CD4-positive, alpha-beta memory T cell (primary cell): ENCODE data around the gene HJV. TPM values are rescaled to one million over a fixed set of nuclear protein-coding genes. Genes with fewer than 3 reads are reported as not detected.

ENCODE experiments used
- CTCF ChIA-PET: fragments of 350-600 bp; sonication (Branson Sonifier 250); formaldehyde crosslinking; loops from one replicate; lab custom pipeline; 2021; ENCODE audit warnings: inconsistent platforms; ENCODE audit not compliant: partially characterized antibody; lab: Charles Lee
- POLR2A ChIA-PET: fragments of 350-600 bp; sonication (Branson Sonifier 250); formaldehyde crosslinking; loops from one replicate; lab custom pipeline; 2021; ENCODE audit not compliant: partially characterized antibody; lab: Charles Lee
- DNase-seq, 5 donors: peaks; one replicate each; pipeline versions ENCODE4 v3.0.0 to v3.0.0-alpha.2; 2020 to 2022; ENCODE audit warnings: mixed read lengths in 1 of 5
- H3K27ac ChIP-seq: one replicate; pipeline ENCODE4 v1.7.0; 2013; ENCODE audit warnings: low read depth, low read length
- H3K27me3 ChIP-seq: 2 replicates; pipeline ENCODE4 v1.7.0; 2013; ENCODE audit warnings: mild to moderate bottlenecking, low read length, moderate library complexity; ENCODE audit not compliant: insufficient read depth
- H3K36me3 ChIP-seq: 2 replicates; pipeline ENCODE4 v1.7.0; 2013; ENCODE audit warnings: mild to moderate bottlenecking, low read length, moderate library complexity; ENCODE audit not compliant: insufficient read depth
- H3K4me1 ChIP-seq: 2 replicates; pipeline ENCODE4 v1.7.0; 2013; ENCODE audit warnings: mild to moderate bottlenecking, low read length, moderate library complexity; ENCODE audit not compliant: insufficient read depth
- H3K4me3 ChIP-seq, 2 donors: one replicate each; pipeline ENCODE4 v1.7.0; 2013; ENCODE audit warnings: low read length in 2 of 2, mild to moderate bottlenecking in 1 of 2
- H3K9me3 ChIP-seq, 2 donors: one replicate each; pipeline ENCODE4 v1.7.0; 2013; ENCODE audit warnings: low read length in 2 of 2, control low read depth in 1 of 2; ENCODE audit not compliant: control insufficient read depth in 1 of 2
- H3K27ac Mint-ChIP-seq, 7 donors: one replicate each; pipeline ENCODE4 v1.8.0; 2020 to 2021; ENCODE audit warnings: mixed read lengths in 7 of 7, mild to moderate bottlenecking in 6 of 7, inconsistent platforms in 3 of 7, moderate library complexity in 3 of 7
- H3K27me3 Mint-ChIP-seq, 2 donors: one replicate each; pipeline ENCODE4 v1.8.0; 2020 to 2021; ENCODE audit warnings: mixed read lengths in 2 of 2
- H3K36me3 Mint-ChIP-seq, 2 donors: one replicate each; pipeline ENCODE4 v1.8.0; 2020 to 2021; ENCODE audit warnings: mixed read lengths in 2 of 2, inconsistent platforms in 1 of 2, mild to moderate bottlenecking in 1 of 2
- H3K4me1 Mint-ChIP-seq, 4 donors: one replicate each; pipeline ENCODE4 v1.8.0; 2020 to 2021; ENCODE audit warnings: mixed read lengths in 4 of 4, mild to moderate bottlenecking in 1 of 4
- H3K4me3 Mint-ChIP-seq, 8 donors: one replicate each; pipeline ENCODE4 v1.8.0; 2020 to 2021; ENCODE audit warnings: mixed read lengths in 8 of 8, mild to moderate bottlenecking in 7 of 8, moderate library complexity in 6 of 8, inconsistent platforms in 3 of 8
- H3K9me3 Mint-ChIP-seq, 8 donors: one replicate each; pipeline ENCODE4 v1.8.0; 2020 to 2021; ENCODE audit warnings: mixed read lengths in 8 of 8, mild to moderate bottlenecking in 5 of 8, inconsistent platforms in 3 of 8, moderate library complexity in 1 of 8
- intact Hi-C: fragments of 100-400 bp; cut with micrococcal nuclease; formaldehyde crosslinking; loops from one replicate; pipeline ENCODE4 v1.15.1; 2023
- polyA plus RNA-seq, 2 donors: library from polyadenylated mRNA; unstranded; fragments of 300-500 nt; fragmentation: Illumina TruSeq; gene quantifications; one replicate each; pipeline ENCODE4 v1.2.3, GENCODE V29; 2021
- total RNA-seq, 2 experiments: library from RNA; stranded (reverse); gene quantifications; one replicate each; pipeline ENCODE4 v1.2.3, GENCODE V29; 2021

Gene HJV
- total and polyA plus RNA-seq, 4 experiments from 2014 or later = not detected

DNA sequence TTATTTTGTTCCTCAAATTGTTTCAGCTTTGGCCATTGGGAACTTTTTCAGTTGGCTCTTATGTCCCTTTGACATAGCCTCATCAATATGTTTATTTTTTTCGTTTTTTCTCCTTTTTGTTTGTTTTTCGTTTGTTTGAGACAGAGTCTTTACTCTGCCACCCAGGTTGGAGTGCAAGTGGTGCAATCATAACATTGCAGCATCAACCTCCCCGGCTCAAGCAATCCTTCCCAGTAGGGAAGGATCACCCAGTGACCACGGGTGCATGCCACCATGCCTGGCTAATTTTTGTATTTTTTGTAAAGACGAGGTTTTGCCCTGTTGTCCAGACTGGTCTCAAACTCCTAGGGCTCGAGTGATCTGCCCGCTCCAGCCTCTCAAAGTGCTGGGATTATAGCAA lies 49.0 kb downstream of the HJV start:
- Mint-ChIP-seq H3K27me3 (no peaks in the 10 kb centered on the region), H3K9me3 (peaks cover 0 to 1% (median 0%) of the 10 kb centered on the region in 8 donors), H3K36me3 (peaks cover 14 to 16% of the 10 kb centered on the region in 2 donors), H3K4me1 (peaks cover 15 to 33% (median 22%) of the 10 kb centered on the region in 4 donors), H3K27ac (peak overlapping the region in 2 of 7 donors; percentile 38 to 66), H3K4me3 (no peak overlapping the region)
- no peak for DNase-seq
- intact Hi-C loops = no loop called here
- H3K4me1 ChIP-seq = peaks cover 21% of the 10 kb centered on the region
- no peaks in the 10 kb centered on the region for H3K27me3 ChIP-seq
- H3K9me3 ChIP-seq = no peaks in the 10 kb centered on the region
- POLR2A ChIA-PET = interaction anchor here (0.6 to 1.5 kb wide), 7 partner anchors 8 to 60 kb away, joined by 3 to 5 read pairs (median 3); partner anchors contain the start of genes ANKRD34A, POLR3GL, RBM8A and TXNIP
- H3K36me3 ChIP-seq = peaks cover 5% of the 10 kb centered on the region
- no peak overlapping the region for H3K27ac ChIP-seq
- CTCF ChIA-PET = interaction anchor here (0.7 to 1.7 kb wide), 7 partner anchors 9 to 127 kb away, joined by 3 to 8 read pairs (median 4); partner anchors contain the start of genes LIX1L and NUDT17
- H3K4me3 ChIP-seq = no peak overlapping the region

Other genes starting within 250 kb of the HJV start
- 10 to 100 TPM; 15.2 to 15.3 TPM for gene RNF115, start 197.6 kb downstream of the HJV start, total RNA-seq
- gene RNF115, start 197.6 kb downstream of the HJV start, polyA plus RNA-seq = 1 to 10 TPM; 3.3 to 7.6 TPM
- gene POLR3C, start 197.5 kb downstream of the HJV start, total RNA-seq = 10 to 100 TPM; 43.5 to 44.8 TPM
- 10 to 100 TPM; 43.5 to 52.0 TPM for gene POLR3C, start 197.5 kb downstream of the HJV start, polyA plus RNA-seq
- 1 to 10 TPM; 3.1 to 5.6 TPM for gene NUDT17, start 176.1 kb downstream of the HJV start, total RNA-seq
- gene NUDT17, start 176.1 kb downstream of the HJV start, polyA plus RNA-seq = 1 to 10 TPM; 3.0 to 3.7 TPM
- gene PIAS3, start 162.7 kb downstream of the HJV start, total RNA-seq = 10 to 100 TPM; 30.3 to 33.6 TPM
- 10 to 100 TPM in 1 of 2 donors, 1 to 10 TPM in 1; 8.8 to 17.8 TPM for gene PIAS3, start 162.7 kb downstream of the HJV start, polyA plus RNA-seq
- gene ANKRD35, start 135.9 kb downstream of the HJV start, total RNA-seq = not detected
- gene ANKRD35, start 135.9 kb downstream of the HJV start, polyA plus RNA-seq = under 1 TPM in 1 of 2 donors, not detected in 1; 0.34 TPM
- 1 to 10 TPM; 5.4 to 5.5 TPM for gene ITGA10, start 111.7 kb downstream of the HJV start, total RNA-seq
- gene ITGA10, start 111.7 kb downstream of the HJV start, polyA plus RNA-seq = under 1 TPM; 0.17 to 0.30 TPM
- 10 to 100 TPM; 34.7 to 38.7 TPM for gene PEX11B, start 103.0 kb downstream of the HJV start, total RNA-seq
- 10 to 100 TPM; 54.4 to 55.3 TPM for gene PEX11B, start 103.0 kb downstream of the HJV start, polyA plus RNA-seq
- gene RBM8A, start 94.3 kb downstream of the HJV start, total RNA-seq = 100 to 1,000 TPM; 116 to 122 TPM
- 100 to 1,000 TPM; 129 to 169 TPM for gene RBM8A, start 94.3 kb downstream of the HJV start, polyA plus RNA-seq
- gene LIX1L, start 63.7 kb downstream of the HJV start, total RNA-seq = 10 to 100 TPM; 64.5 to 66.1 TPM
- gene LIX1L, start 63.7 kb downstream of the HJV start, polyA plus RNA-seq = 10 to 100 TPM; 35.3 to 35.7 TPM
- gene ANKRD34A, start 57.2 kb downstream of the HJV start, total RNA-seq = 1 to 10 TPM; 1.8 to 2.1 TPM
- gene ANKRD34A, start 57.2 kb downstream of the HJV start, polyA plus RNA-seq = under 1 TPM in 1 of 2 donors, not detected in 1; 0.60 TPM
- 10 to 100 TPM; 36.6 to 38.3 TPM for gene POLR3GL, start 57.0 kb downstream of the HJV start, total RNA-seq
- gene POLR3GL, start 57.0 kb downstream of the HJV start, polyA plus RNA-seq = 100 to 1,000 TPM in 1 of 2 donors, 10 to 100 TPM in 1; 95.3 to 164 TPM
- 100 to 1,000 TPM; 933 to 985 TPM for gene TXNIP, start 25.2 kb downstream of the HJV start, total RNA-seq
- 1,000 to 10,000 TPM; 4,275 to 4,310 TPM for gene TXNIP, start 25.2 kb downstream of the HJV start, polyA plus RNA-seq
- 1 to 10 TPM; 2.1 to 2.2 TPM for gene NBPF10, start 123.1 kb upstream of the HJV start, total RNA-seq
- gene NBPF10, start 123.1 kb upstream of the HJV start, polyA plus RNA-seq = under 1 TPM in 1 of 2 donors, not detected in 1; 0.18 TPM
- gene NOTCH2NLA, start 207.3 kb upstream of the HJV start, total RNA-seq = 10 to 100 TPM; 71.6 to 74.2 TPM
- 10 to 100 TPM; 13.8 to 15.5 TPM for gene NOTCH2NLA, start 207.3 kb upstream of the HJV start, polyA plus RNA-seq